Astrocyte (in vitro differentiated cells and primary cell): ENCODE results near the gene HSD11B1. TPM values are rescaled to one million over a fixed set of nuclear protein-coding genes. Genes with fewer than 3 reads are reported as not detected.

Experiments
- DNase-seq: peaks from one replicate; pipeline ENCODE4 v3.0.0-alpha.2; 2010; ENCODE audit warnings: low read depth
- FAIRE-seq: peaks from 2 replicates; lab custom pipeline; 2011; peaks lifted over from hg19 to GRCh38; lab: Jason Lieb, UNC
- H2AFZ ChIP-seq: 2 replicates; pipeline ENCODE4 v1.6.0; 2012; ENCODE audit warnings: low read depth, low read length, inconsistent platforms
- H3K27ac ChIP-seq: 2 replicates; pipeline ENCODE4 v1.5.1; 2011; ENCODE audit warnings: low read depth, low read length, inconsistent platforms
- H3K27me3 ChIP-seq: 2 replicates; pipeline ENCODE4 v1.6.0; 2011; ENCODE audit warnings: low read length, inconsistent platforms; ENCODE audit not compliant: insufficient read depth
- H3K36me3 ChIP-seq: 2 replicates; pipeline ENCODE4 v1.5.1; 2011; ENCODE audit warnings: low read length, inconsistent platforms; ENCODE audit not compliant: insufficient read depth
- H3K4me1 ChIP-seq: 2 replicates; pipeline ENCODE4 v1.5.1; 2011; ENCODE audit warnings: low read length, inconsistent platforms; ENCODE audit not compliant: insufficient read depth
- H3K4me2 ChIP-seq: 2 replicates; pipeline ENCODE4 v1.6.0; 2012; ENCODE audit warnings: low read length, inconsistent platforms
- H3K4me3 ChIP-seq: 2 replicates; pipeline ENCODE4 v1.5.1; 2011; ENCODE audit warnings: low read depth, mild to moderate bottlenecking, low read length, inconsistent platforms; ENCODE audit not compliant: insufficient read depth
- H3K79me2 ChIP-seq: 2 replicates; pipeline ENCODE4 v1.6.0; 2012; ENCODE audit warnings: mild to moderate bottlenecking, low read length, inconsistent platforms; ENCODE audit not compliant: insufficient read depth
- H3K9ac ChIP-seq: 2 replicates; pipeline ENCODE4 v1.6.0; 2012; ENCODE audit warnings: mild to moderate bottlenecking, low read length, inconsistent platforms
- H3K9me3 ChIP-seq: 2 replicates; pipeline ENCODE4 v1.5.1; 2012; ENCODE audit warnings: low read depth, mild to moderate bottlenecking, low read length, inconsistent platforms; ENCODE audit not compliant: insufficient read depth
- H4K20me1 ChIP-seq: 2 replicates; pipeline ENCODE4 v1.6.0; 2012; ENCODE audit warnings: low read length, inconsistent platforms; ENCODE audit not compliant: insufficient read depth
- H3K27ac Mint-ChIP-seq: one replicate; pipeline ENCODE4 v1.8.0; 2021; ENCODE audit warnings: mild to moderate bottlenecking, mixed read lengths; ENCODE audit not compliant: unreplicated experiment
- H3K27me3 Mint-ChIP-seq: one replicate; pipeline ENCODE4 v1.8.0; 2021; ENCODE audit warnings: low read depth, mixed read lengths; ENCODE audit not compliant: unreplicated experiment
- H3K36me3 Mint-ChIP-seq: one replicate; pipeline ENCODE4 v1.8.0; 2021; ENCODE audit warnings: low read depth, mixed read lengths; ENCODE audit not compliant: unreplicated experiment
- H3K4me1 Mint-ChIP-seq: one replicate; pipeline ENCODE4 v1.8.0; 2021; ENCODE audit warnings: low read depth, mixed read lengths; ENCODE audit not compliant: unreplicated experiment
- H3K4me3 Mint-ChIP-seq: one replicate; pipeline ENCODE4 v1.8.0; 2021; ENCODE audit warnings: mild to moderate bottlenecking, moderate library complexity, mixed read lengths; ENCODE audit not compliant: unreplicated experiment
- H3K9me3 Mint-ChIP-seq: one replicate; pipeline ENCODE4 v1.8.0; 2021; ENCODE audit warnings: mild to moderate bottlenecking, mixed read lengths; ENCODE audit not compliant: unreplicated experiment
- EZH2 ChIP-seq: IDR thresholded peaks from 2 replicates; pipeline ENCODE4 v1.6.1; 2012; ENCODE audit warnings: mild to moderate bottlenecking, low read length, inconsistent platforms; ENCODE audit not compliant: insufficient read depth
- total RNA-seq: library from RNA; stranded (reverse); gene quantifications from 2 replicates; pipeline ENCODE4 v1.2.1, GENCODE V29; 2021
- TF ChIP-seq, protein P1 (sequence below): IDR thresholded peaks from 2 replicates; pipeline ENCODE4 v1.5.1; 2011; ENCODE audit warnings: low read depth, mild to moderate bottlenecking, inconsistent platforms, low read length, moderate library complexity; ENCODE audit not compliant: insufficient read depth

HSD11B1 gene
- total RNA-seq, 1 donor from 2014 or later = not detected

DNA sequence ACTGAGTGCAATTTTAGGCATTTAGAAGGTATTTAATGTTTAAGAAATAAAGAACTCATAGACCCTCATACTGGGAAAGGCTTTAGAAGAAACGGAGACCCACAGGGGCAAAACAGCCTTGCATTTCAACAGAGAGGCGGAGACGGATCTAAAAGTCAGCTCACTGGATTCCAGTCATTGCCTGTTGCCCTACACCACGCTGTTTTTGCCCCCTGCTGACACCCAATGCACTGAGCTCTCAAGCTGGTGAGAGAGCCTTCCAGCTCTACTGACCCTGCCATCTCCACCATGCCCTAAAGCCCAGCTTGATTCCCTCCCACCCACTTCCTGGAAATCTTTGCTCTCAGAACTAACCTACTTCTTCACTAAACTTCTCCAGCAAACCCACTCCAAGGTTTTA is 44.0 kb downstream of the HSD11B1 start:
- Mint-ChIP-seq H3K36me3 (no peaks in the 10 kb centered on the region), H3K27ac (no peak overlapping the region), H3K4me3 (no peak overlapping the region), H3K4me1 (no peaks in the 10 kb centered on the region), H3K9me3 (no peaks in the 10 kb centered on the region), H3K27me3 (peaks cover 4% of the 10 kb centered on the region)
- no peak overlapping the region for H3K4me3 ChIP-seq
- no peaks in the 10 kb centered on the region for H3K27me3 ChIP-seq
- H3K4me2 ChIP-seq = no peak overlapping the region
- H3K36me3 ChIP-seq = no peaks in the 10 kb centered on the region
- no peak for FAIRE-seq
- no peak for DNase-seq
- H3K9ac ChIP-seq = no peak overlapping the region
- no peak overlapping the region for H3K27ac ChIP-seq
- peaks cover 1% of the 10 kb centered on the region for H3K4me1 ChIP-seq
- no peaks in the 10 kb centered on the region for H4K20me1 ChIP-seq
- no peaks in the 10 kb centered on the region for H3K9me3 ChIP-seq
- H3K79me2 ChIP-seq = no peaks in the 10 kb centered on the region
- H2AFZ ChIP-seq = no peak overlapping the region
- no peak for TF ChIP-seq EZH2
- TF ChIP-seq, protein P1, sequence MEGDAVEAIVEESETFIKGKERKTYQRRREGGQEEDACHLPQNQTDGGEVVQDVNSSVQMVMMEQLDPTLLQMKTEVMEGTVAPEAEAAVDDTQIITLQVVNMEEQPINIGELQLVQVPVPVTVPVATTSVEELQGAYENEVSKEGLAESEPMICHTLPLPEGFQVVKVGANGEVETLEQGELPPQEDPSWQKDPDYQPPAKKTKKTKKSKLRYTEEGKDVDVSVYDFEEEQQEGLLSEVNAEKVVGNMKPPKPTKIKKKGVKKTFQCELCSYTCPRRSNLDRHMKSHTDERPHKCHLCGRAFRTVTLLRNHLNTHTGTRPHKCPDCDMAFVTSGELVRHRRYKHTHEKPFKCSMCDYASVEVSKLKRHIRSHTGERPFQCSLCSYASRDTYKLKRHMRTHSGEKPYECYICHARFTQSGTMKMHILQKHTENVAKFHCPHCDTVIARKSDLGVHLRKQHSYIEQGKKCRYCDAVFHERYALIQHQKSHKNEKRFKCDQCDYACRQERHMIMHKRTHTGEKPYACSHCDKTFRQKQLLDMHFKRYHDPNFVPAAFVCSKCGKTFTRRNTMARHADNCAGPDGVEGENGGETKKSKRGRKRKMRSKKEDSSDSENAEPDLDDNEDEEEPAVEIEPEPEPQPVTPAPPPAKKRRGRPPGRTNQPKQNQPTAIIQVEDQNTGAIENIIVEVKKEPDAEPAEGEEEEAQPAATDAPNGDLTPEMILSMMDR = no peak

- Histone ChIP-seq H4K20me1 (no peaks in the 10 kb centered on the region), H3K79me2 (no peaks in the 10 kb centered on the region), H3K27ac (no peak overlapping the region), H2AFZ (no peak overlapping the region), H3K36me3 (no peaks in the 10 kb centered on the region), H3K9me3 (no peaks in the 10 kb centered on the region), H3K4me3 (no peak overlapping the region), H3K4me1 (no peaks in the 10 kb centered on the region), H3K4me2 (no peak overlapping the region), H3K9ac (no peak overlapping the region), H3K27me3 (no peaks in the 10 kb centered on the region)
- no peak for TF ChIP-seq EZH2
- TF ChIP-seq, protein P1 = no peak
- Mint-ChIP-seq H3K9me3 (no peaks in the 10 kb centered on the region), H3K27ac (no peak overlapping the region), H3K4me1 (no peaks in the 10 kb centered on the region), H3K4me3 (no peak overlapping the region), H3K36me3 (no peaks in the 10 kb centered on the region), H3K27me3 (peaks cover 2% of the 10 kb centered on the region)
- no peak for FAIRE-seq
- DNase-seq = no peak
Observed at GRCh38 chr1:209749205-209749604, 44.6 kb downstream of the HSD11B1 start.

DNA sequence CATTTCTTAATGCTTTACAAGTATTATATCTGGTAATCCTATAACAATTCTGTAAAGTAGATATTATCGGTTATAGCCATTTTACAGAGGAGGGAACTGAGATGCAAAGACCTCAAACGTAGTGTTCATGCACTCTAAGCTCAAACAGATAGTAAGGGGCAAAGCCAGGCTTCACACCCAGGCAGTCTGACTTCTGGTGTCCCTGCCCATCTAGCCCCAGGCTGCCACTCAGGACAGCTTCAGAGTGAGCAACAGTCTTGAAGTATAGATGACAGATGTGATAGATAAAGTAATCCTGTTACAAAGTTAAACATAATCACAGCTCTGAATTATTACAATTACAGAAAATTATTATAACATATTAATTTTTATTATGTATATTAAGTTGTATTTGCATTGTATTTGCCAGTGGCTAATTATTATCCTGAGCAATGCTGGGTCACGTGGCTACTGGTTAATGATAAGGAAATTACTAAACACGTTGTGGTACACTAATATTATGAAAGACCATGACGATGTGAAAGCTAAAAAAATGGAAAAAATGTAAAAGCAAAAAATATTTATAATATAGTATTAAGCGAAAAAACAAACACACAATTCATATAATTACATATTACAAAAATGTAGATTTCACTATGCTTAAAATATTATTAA is 45.2 kb downstream of the HSD11B1 start:
- no peaks in the 10 kb centered on the region for H3K36me3 Mint-ChIP-seq
- Histone ChIP-seq H3K9me3 (no peaks in the 10 kb centered on the region), H3K4me1 (no peaks in the 10 kb centered on the region), H3K79me2 (no peaks in the 10 kb centered on the region), H3K9ac (no peak overlapping the region), H3K27me3 (no peaks in the 10 kb centered on the region), H3K4me3 (no peak overlapping the region), H4K20me1 (no peaks in the 10 kb centered on the region), H3K27ac (no peak overlapping the region), H2AFZ (no peak overlapping the region), H3K36me3 (no peaks in the 10 kb centered on the region), H3K4me2 (no peak overlapping the region)
- DNase-seq (no peak), FAIRE-seq (no peak)
- H3K27ac Mint-ChIP-seq = no peak overlapping the region
- H3K4me1 Mint-ChIP-seq = no peaks in the 10 kb centered on the region
- no peak for TF ChIP-seq EZH2
- TF ChIP-seq, protein P1 = no peak
- H3K4me3 Mint-ChIP-seq = no peak overlapping the region
- peaks cover 2% of the 10 kb centered on the region for H3K27me3 Mint-ChIP-seq
- no peaks in the 10 kb centered on the region for H3K9me3 Mint-ChIP-seq
